ENCODE data around the gene TRMO. TPM values are rescaled to one million over a fixed set of nuclear protein-coding genes. Genes with fewer than 3 reads are reported as not detected.

The TRMO gene
- total RNA-seq, 1 experiment from 2014 or later: 5.9 TPM

DNA sequence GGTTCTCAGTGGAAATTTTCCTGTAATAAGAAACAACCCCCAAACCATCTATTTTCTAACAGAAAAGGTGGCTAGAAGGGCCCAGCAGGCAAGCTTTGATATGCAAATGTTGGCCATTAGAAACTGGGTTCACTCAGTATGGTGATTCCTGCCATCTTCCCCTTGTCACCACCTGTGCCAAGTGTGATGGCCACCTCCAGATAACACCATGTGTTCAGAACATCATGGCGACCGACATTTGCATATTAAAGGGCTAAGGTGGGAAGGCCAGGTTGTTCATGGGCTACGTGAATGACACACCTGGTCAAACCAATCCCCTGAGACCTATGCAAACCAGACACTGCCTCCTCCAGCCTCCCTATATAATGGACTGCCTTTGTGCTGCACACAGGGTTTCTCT, 48.9 kb downstream of the TRMO start:
- Histone ChIP-seq H3K36me3 (replicated peaks; ENCODE audit: control insufficient read depth, insufficient read depth, low read length) (no peaks in the 10 kb centered on the region), H3K27me3 (ENCODE audit: control insufficient read depth, insufficient read depth, low read length) (0 out of 2 replicates have a peak, but pooled peaks cover 1% of the 10 kb centered on the region), H3K4me3 (ENCODE audit: insufficient read depth, low read depth, low read length) (no peak overlapping the region)
- DNase-seq: no peak

DNA sequence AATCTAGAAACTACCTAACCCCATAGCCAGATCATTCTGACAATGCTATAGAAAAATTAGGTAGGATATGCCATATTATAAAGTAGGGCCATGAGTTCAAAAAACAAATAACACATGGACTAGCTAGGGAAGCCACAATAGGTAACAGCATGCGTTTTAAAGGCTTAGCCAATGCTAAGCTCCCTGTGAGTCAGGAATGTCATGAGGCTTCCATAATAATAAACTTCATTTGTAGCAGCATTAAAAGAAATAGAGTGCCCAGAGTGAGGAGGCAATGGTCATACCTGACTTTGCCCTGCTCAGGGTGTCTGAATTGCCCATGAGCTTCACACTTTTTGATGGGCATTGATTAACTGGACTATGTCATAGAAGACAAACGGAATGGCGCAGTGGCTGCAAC, 53.4 kb downstream of the TRMO start:
- H3K36me3 ChIP-seq (replicated peaks; ENCODE audit: control insufficient read depth, insufficient read depth, low read length): no peaks in the 10 kb centered on the region
- no peak for DNase-seq
- H3K27me3 ChIP-seq (ENCODE audit: control insufficient read depth, insufficient read depth, low read length): no peaks in the 10 kb centered on the region
- H3K4me3 ChIP-seq (ENCODE audit: insufficient read depth, low read depth, low read length): no peak overlapping the region

DNA sequence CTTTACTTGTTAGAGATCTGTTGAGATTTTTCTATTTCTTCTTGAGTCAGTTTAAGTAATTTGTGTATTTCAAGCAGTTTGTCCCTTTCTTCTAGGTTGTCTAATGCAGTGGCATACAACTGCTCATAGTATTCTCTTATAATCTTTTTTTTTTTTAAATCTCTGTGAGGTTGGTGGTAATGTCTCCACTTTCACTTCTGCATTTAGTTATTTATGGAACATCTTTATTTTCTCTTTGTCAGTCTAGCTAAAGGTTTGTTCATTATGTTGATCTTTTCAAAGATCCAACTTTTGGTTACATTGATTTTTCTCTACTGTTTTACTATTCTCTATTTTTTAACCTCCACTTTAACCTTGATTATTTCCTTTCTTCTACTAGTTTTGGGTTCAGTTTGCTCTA, 55.5 kb downstream of the TRMO start:
- H3K36me3 ChIP-seq (replicated peaks; ENCODE audit: control insufficient read depth, insufficient read depth, low read length): no peaks in the 10 kb centered on the region
- H3K27me3 ChIP-seq (ENCODE audit: control insufficient read depth, insufficient read depth, low read length): peaks cover 2% of the 10 kb centered on the region
- no peak for DNase-seq
- no peak overlapping the region for H3K4me3 ChIP-seq (ENCODE audit: insufficient read depth, low read depth, low read length)

DNA sequence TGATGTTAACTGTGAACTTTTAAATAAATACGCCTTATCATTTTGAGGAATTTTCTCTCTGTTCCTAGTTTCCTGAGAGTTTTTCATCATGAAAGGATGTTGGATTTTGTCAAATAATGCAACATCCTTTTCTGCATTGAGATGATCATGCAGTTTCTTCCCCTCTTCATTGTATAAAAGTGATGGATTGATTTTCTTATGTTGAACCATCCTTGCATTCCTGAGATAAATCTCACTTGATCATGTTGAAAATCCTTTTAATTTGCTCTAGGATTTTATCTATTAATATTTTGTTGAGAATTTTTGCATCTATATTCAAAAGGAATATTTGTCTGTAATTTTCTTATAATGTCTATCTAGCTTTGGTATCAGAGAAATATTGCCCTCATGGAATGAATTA, 56.0 kb downstream of the TRMO start:
- Histone ChIP-seq H3K4me3 (ENCODE audit: insufficient read depth, low read depth, low read length) (no peak overlapping the region), H3K27me3 (ENCODE audit: control insufficient read depth, insufficient read depth, low read length) (peaks cover 6% of the 10 kb centered on the region), H3K36me3 (replicated peaks; ENCODE audit: control insufficient read depth, insufficient read depth, low read length) (no peaks in the 10 kb centered on the region)
- DNase-seq: no peak

DNA sequence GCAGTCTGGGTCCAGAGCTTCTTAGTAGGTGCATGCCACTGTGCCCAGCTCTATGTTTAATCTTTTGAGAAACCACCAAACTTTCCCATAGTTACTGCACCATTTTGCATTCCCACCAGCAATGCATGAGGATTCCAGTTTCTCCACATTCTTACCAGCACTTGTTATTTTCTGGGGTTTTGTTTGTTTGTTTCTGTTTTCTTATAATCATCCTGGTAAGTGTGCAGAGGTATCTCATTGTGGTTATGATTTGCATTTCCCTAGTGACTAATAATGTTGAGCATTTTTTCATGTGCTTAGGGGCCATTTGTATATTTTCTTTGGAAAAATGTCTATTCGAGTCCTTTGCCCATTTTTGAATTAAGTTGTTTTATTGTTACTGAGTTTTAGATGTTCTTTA, 57.9 kb downstream of the TRMO start:
- Histone ChIP-seq H3K4me3 (ENCODE audit: insufficient read depth, low read depth, low read length) (no peak overlapping the region), H3K27me3 (ENCODE audit: control insufficient read depth, insufficient read depth, low read length) (peaks cover 25% of the 10 kb centered on the region), H3K36me3 (replicated peaks; ENCODE audit: control insufficient read depth, insufficient read depth, low read length) (no peaks in the 10 kb centered on the region)
- no peak for DNase-seq

DNA sequence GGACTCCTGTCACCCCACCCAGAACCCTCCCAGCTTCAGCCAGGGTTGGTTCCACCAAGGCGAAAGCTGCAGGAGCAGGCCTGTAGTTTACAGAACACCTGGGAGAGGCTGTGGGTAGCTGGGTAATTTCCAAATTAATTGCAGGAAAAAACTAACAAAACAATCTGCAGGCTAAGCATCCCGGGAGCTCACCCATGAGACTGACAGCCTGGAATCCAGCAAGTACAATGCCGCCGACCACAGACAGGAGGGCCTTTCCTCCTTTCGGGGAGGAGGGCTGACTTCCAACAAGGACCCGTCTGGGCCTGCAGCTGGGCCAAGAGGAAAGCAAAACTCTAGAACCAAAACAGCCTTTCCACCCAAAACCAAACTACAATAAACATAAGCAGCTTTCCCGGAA, 59.0 kb downstream of the TRMO start:
- Histone ChIP-seq H3K27me3 (ENCODE audit: control insufficient read depth, insufficient read depth, low read length) (peaks cover 36% of the 10 kb centered on the region), H3K36me3 (replicated peaks; ENCODE audit: control insufficient read depth, insufficient read depth, low read length) (no peaks in the 10 kb centered on the region), H3K4me3 (ENCODE audit: insufficient read depth, low read depth, low read length) (no peak overlapping the region)
- DNase-seq: no peak

DNA sequence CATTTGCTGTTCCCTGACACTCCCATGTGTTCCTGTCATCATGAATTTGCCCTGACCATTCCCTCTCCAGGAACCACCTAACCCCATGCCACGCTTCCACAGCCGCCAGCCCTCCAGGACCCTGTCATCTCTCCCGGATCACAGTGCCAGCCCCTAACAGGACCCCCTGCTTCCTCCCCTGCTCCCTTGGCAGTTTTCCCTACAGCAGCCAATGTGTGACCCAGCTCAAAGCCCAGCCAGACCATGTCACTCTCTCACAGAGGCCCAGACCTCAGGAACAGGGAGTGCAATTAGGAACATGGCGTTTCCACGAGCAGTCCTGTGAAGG, 61.2 kb downstream of the TRMO start:
- peaks cover 58% of the 10 kb centered on the region for H3K27me3 ChIP-seq (ENCODE audit: control insufficient read depth, insufficient read depth, low read length)
- no peak for DNase-seq
- H3K36me3 ChIP-seq (replicated peaks; ENCODE audit: control insufficient read depth, insufficient read depth, low read length): no peaks in the 10 kb centered on the region
- H3K4me3 ChIP-seq (ENCODE audit: insufficient read depth, low read depth, low read length): no peak overlapping the region

DNA sequence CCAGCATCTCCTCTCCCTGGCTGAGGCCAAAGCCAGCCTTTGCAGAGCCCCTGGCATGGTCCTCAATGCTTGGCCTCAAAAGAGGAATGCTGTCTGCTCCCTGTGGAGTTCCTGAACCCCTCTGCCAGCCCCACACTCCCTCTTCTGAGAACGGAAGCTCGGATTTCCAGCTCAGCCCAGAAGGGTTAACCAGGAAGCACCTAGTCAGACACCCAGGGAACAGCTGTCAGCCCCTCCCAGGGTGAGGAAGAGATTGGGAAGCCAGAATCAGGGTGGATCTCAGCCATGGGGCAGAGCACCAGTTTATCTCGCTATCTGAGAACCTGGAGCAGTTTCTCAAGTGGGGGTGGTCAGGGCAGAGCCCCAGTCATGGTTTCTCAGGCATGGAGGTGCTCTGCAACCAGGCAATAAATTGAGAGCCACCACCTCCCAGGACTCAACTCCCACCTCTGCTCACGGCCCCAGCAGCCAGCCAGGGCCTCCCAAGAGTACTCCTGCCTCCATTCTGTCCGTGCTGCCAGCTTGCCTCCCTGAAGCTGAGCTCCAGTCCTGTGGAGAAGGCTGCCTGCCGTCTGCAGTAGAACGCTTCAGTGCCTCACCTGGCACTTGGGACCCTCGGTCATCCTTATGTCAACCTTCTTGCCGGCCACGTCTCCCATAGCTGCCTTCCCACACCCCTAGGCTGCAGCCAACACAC, 61.7 kb downstream of the TRMO start:
- Histone ChIP-seq H3K27me3 (ENCODE audit: control insufficient read depth, insufficient read depth, low read length) (peaks cover 63% of the 10 kb centered on the region), H3K36me3 (replicated peaks; ENCODE audit: control insufficient read depth, insufficient read depth, low read length) (no peaks in the 10 kb centered on the region), H3K4me3 (ENCODE audit: insufficient read depth, low read depth, low read length) (no peak overlapping the region)
- no peak for DNase-seq

DNA sequence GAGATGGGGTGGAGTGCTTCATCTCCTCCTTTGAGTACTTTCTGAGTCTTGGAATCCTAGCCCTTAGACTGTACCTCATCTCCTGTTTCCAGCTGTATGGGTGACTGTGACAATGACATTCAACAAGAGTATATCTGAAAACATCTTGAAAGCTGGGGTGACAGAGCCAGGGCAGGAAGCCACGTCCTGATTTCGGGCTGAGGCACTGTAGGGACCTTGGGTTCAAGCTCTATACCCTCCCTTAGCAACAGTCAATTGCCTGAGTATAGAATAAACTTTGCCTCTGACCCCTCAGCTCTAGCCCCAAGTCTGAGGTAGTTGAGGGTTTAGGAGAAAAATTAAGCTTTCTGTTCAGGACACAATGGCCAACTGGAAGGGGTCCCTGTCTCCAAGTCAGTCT, 63.0 kb downstream of the TRMO start:
- H3K36me3 ChIP-seq (replicated peaks; ENCODE audit: control insufficient read depth, insufficient read depth, low read length): no peaks in the 10 kb centered on the region
- H3K27me3 ChIP-seq (ENCODE audit: control insufficient read depth, insufficient read depth, low read length): peaks cover 75% of the 10 kb centered on the region
- no peak overlapping the region for H3K4me3 ChIP-seq (ENCODE audit: insufficient read depth, low read depth, low read length)
- DNase-seq: no peak

DNA sequence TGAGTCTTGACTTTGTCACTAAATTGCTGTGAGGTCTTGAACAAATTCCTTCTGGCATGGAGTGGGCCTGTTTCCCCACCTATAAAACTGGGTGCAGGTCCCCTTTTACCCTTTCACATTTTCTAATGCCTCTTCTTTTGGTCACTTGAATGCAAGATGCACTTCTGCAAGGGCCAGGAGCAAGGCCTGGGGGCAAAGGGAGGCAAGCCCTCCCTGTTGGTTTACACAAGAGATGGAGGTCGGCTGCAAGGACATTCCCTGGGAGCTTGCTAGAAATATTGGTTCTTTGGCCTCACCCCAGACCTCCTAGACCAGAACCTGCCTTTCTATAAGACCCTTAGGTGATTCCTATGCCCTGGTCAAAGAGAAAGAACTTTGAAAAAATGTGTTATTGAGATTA, 63.5 kb downstream of the TRMO start:
- peaks cover 81% of the 10 kb centered on the region for H3K27me3 ChIP-seq (ENCODE audit: control insufficient read depth, insufficient read depth, low read length)

DNA sequence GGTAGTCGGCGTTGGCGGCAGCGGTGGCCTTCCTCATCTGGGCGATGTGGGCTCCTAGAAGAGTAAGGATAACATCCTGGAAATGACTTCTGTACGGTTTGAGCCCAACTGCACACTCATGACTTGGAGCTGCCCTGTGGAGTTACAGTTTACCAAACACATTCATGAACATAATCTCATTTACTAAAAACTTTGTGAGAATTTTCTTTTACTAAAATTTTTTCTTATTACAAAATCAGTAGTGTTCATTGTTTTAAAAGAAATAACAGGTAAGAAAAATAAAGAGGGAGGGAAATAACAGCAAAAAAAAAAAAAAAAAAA, 63.9 kb downstream of the TRMO start:
- no peaks in the 10 kb centered on the region for H3K36me3 ChIP-seq (replicated peaks; ENCODE audit: control insufficient read depth, insufficient read depth, low read length)
- H3K4me3 ChIP-seq (ENCODE audit: insufficient read depth, low read depth, low read length): no peak overlapping the region
- H3K27me3 ChIP-seq (ENCODE audit: control insufficient read depth, insufficient read depth, low read length): peaks cover 85% of the 10 kb centered on the region
- no peak for DNase-seq

More for the DNA sequence above, 63.5 kb downstream of the TRMO start:
- no peak for DNase-seq
- H3K36me3 ChIP-seq (replicated peaks; ENCODE audit: control insufficient read depth, insufficient read depth, low read length): no peaks in the 10 kb centered on the region
- H3K4me3 ChIP-seq (ENCODE audit: insufficient read depth, low read depth, low read length): no peak overlapping the region

DNA sequence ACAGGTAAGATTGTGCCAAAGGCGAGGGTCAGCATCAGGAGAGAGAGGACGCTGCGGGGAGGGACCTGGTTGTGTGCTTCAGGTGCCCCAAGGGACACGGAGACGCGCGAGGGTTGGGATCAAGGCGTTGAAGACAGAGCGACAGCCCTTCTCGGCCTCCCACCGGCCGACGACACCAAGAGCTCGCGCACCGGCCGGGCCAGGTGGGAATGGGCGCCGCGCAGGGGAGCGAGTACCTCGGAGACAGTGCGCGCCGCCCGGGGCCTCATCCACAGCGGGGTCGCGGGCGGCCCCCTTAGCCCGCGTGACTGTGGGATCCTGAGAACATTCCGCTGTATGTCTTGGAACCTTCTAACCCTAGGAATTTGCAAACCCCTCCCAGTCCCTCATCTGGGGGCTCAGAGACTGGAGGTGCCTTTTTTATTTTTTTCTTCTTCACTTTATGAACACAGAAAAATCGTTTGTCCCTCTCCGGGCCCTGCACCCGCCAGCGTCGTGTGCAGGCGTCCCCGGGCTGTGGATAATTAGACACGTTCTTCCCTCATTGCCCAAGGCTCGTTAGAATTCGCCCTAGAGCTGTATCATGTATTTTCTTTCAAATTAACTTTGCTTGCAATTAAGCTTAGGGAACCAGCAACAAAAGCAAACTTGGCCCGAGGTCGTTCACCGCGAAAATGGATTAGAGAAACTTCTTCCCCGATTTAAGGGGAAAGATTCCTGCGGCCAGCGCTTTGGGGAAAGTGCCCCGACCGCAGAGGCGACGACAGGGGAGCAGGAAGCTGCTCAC, 64.5 kb downstream of the TRMO start:
- Histone ChIP-seq H3K27me3 (ENCODE audit: control insufficient read depth, insufficient read depth, low read length) (peaks cover 91% of the 10 kb centered on the region), H3K36me3 (replicated peaks; ENCODE audit: control insufficient read depth, insufficient read depth, low read length) (no peaks in the 10 kb centered on the region), H3K4me3 (ENCODE audit: insufficient read depth, low read depth, low read length) (no peak overlapping the region)
- peak; percentile 62 for DNase-seq

DNA sequence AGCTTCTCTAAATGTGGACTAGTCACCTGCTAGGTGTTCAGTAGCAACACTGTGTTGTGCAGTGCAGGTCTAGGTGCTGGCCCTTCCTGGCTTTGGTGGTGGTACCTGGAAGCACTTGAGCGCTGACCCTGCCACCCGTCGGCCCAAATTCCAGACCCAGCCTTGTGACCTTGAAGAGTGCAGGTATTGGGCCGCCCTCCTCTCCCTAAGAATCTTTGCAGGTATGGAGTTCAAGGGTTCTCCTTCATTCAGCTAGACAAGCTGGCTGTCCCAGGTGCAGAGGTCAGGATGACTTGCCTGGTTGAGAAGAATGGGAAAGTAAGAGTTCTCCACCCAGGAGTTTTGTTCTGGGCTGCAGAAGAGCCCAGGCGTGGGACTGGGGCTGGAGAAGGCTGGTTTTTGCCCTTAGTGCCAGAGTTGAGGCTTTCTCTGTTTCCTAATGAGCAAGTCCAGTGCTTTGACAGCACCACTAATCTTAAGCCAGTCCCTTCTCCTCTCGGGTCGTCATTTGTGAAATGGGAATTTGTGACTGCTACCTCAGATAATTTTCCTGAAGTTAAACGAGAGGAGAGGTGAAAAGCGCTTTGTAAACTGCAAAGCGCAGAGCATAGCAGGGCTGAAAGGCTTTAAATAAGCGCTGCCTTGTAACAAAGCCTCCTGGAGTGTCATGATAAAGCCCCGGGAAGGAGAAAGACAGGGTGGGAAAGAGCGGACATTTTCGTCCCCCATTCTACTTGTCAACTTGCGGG, 65.3 kb downstream of the TRMO start:
- Histone ChIP-seq H3K36me3 (replicated peaks; ENCODE audit: control insufficient read depth, insufficient read depth, low read length) (no peaks in the 10 kb centered on the region), H3K4me3 (ENCODE audit: insufficient read depth, low read depth, low read length) (no peak overlapping the region), H3K27me3 (ENCODE audit: control insufficient read depth, insufficient read depth, low read length) (peaks cover 99% of the 10 kb centered on the region)
- no peak for DNase-seq

DNA sequence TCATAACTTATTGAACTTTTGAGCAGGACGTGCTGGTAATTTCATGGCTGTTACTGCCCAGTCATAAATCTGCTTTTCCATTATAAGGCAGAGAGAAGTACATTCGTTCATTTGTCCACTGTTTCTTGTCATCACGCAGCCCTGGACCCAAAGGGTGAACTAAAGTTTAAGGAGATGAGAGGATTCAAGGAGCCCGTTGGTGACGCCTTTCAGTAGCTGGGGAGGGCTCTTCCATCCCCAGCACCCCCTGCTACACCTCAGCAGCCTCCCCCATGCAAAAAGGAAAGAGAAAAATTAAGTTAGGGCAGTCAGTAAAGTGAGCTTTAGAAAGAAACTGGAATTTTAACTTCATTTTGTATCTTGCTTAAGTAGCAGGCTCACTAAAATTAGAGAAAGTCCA, 66.4 kb downstream of the TRMO start:
- Histone ChIP-seq H3K36me3 (replicated peaks; ENCODE audit: control insufficient read depth, insufficient read depth, low read length) (no peaks in the 10 kb centered on the region), H3K27me3 (ENCODE audit: control insufficient read depth, insufficient read depth, low read length) (peaks cover 100% of the 10 kb centered on the region), H3K4me3 (ENCODE audit: insufficient read depth, low read depth, low read length) (no peak overlapping the region)
- DNase-seq: no peak

DNA sequence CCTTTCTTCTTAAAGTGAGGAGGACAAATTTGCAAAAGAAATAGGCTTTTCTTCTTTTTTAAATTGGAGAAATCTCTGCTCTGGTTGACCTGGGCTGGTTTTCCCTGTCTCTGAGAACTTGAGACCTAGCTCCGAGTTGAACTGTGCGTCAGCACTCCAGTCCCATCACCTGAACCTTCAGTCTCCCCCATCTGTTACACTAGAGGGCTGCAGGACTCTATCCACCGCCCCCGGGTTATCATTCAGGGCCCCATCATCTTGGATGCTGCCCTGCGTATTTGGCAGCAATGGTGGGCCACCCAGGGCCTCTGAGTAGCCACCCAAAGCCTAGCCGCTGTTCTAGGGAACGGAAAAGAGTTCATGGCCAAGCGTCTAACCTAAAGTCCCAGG, 66.8 kb downstream of the TRMO start:
- no peak overlapping the region for H3K4me3 ChIP-seq (ENCODE audit: insufficient read depth, low read depth, low read length)
- H3K36me3 ChIP-seq (replicated peaks; ENCODE audit: control insufficient read depth, insufficient read depth, low read length): no peaks in the 10 kb centered on the region
- peaks cover 100% of the 10 kb centered on the region for H3K27me3 ChIP-seq (ENCODE audit: control insufficient read depth, insufficient read depth, low read length)
- peak; percentile 54 for DNase-seq

All from H7 (cell line).